ENCODE measurements around the gene TPH1.
"Not testable (repeated sequence)": the region's sequence is repeated elsewhere in the genome, so short reads cannot be mapped to it uniquely, and the experiment has no call there.

TPH1 gene

GRCh38 chr11:18019650-18020049 is 26.4 kb downstream of the TPH1 start:
- DNase-seq = no peak

DNA sequence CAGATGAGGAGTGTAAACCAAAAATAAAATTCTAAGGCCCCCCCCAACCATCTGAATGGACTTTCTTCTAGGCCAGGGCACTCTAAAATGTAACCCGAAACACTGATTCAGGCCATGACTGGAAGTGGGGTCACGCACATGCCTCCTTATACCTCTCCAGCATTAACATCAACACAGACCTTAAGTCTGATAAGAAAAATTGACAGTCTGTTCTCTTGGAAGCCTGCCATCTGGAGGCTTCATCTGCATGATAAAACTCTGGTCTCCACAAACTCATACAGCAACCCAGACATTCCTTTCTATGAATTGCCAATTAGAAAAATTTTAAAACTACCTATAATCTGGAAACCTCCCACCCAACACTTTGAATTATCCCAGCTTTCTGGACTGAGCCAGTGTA is 29.3 kb downstream of the TPH1 start:
- no peak for DNase-seq

DNA sequence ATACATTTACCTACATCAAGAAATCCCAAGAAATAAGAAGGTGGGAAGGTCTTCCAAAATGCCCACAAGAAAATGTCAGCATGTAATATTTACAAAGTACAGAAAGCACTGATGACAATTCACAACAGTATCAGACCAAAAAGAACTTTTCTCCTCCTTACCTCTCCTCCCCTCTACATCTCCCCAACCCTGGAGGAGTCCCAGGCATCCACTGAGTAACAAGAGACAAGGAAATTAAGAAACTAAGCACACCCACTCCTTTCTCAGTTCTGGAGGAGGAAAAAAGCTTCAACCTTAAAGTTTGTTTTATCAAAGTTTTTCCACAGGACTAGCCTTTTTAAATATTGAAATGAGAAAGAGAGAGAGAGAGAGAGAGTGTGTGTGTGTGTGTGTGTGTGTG is 31.2 kb downstream of the TPH1 start:
- no peak for DNase-seq

GRCh38 chr11:18013790-18014507 is 32.1 kb downstream of the TPH1 start:
- no peak for DNase-seq

DNA sequence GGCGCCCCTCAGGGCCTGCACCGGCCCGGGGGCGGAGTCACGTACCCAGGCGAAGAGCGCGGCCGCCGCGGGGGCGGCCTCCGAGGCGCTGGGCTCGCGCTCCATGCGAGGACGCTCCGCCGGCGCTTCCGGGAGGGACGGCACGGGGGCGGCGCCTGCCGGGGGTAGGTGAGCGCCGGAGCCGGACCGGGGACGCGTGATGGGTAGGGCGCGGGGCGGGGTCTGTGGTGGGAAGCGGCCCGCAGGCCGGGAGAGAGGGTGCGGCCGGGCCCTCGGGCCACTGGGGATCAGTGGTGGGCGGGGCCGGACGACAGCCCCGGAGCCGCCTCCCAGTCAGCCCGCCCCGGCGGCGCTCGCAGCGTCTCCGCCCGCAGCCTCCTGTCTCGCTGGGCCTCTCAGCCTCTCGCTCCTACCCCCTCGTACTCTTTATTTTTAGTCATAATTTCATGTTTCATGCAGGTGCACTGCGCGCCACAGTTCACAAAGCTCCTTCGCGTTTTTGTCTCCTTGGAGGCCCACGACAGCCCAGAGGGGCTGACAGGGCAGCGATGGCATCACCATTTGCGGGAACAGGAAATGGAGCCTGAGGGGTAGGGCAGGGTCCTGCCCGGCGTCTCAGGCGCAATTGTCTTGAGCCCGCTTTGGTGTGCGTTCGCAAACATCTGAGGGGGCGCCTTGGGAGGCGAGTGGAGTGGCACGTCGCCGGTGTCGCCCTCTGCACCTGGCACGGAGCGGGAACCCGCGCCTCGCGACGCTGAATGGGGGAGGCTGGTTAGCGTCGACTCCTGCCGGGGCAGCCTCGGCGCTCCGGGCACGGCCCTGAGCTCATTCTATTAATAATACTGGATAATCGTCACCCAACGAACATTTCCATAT is 32.9 kb downstream of the TPH1 start, which contains the start of gene SERGEF:
Gene SERGEF, minus strand, starts transcription at position 142 of the 876 bp plus-strand sequence. Its CDS starts 37 bp downstream, at position 105.
- peak in 1 of 2 experiments; percentile 70 for DNase-seq

GRCh38 chr11:18012122-18012905 is 33.8 kb downstream of the TPH1 start:
- DNase-seq = no peak

DNA sequence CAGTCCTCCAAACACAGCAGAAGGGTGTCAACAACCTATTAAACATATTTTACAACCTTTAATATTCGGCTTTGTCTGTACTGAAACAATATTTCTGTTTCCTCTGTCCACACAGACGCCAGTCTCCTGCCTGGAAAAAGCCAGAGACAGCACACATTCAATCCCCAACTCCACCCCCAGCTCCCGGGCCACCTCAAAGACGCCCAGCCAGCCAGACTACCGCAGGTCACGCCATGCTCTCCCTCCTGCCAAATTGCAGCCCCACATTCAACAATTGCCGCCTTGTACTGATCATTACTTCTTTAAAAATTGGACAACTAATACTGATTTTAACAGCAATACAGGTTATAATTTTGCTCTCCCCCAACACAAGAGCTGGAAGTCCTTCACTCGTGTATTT is 34.4 kb downstream of the TPH1 start:
- no peak for DNase-seq

GRCh38 chr11:18010977-18011586 is 35.0 kb downstream of the TPH1 start:
- DNase-seq = no peak

DNA sequence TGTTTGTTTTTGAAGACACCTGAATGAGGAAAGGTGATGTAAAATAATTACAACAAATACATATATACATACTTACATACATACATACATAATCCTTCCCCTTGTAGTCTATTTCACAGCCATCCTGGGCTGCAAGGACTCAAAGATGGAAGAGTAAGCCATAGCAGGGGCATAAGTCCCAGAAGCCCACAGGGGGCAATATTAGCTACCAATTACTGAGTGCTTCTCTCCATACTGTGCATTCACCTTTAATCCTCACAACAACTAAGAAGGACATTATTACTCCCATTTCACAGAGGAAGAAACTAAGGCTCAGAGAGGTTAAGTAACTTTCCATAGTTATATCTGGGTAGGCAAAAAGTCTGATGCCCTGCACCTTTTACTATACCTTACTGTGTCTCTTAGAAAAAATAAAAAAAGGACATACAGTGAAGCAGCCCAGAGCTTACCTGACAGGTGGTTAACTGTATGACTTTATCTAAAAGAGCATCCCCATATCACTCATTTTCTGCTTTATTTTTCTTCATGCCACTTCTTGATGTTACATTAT is 35.9 kb downstream of the TPH1 start:
- no peak for DNase-seq

DNA sequence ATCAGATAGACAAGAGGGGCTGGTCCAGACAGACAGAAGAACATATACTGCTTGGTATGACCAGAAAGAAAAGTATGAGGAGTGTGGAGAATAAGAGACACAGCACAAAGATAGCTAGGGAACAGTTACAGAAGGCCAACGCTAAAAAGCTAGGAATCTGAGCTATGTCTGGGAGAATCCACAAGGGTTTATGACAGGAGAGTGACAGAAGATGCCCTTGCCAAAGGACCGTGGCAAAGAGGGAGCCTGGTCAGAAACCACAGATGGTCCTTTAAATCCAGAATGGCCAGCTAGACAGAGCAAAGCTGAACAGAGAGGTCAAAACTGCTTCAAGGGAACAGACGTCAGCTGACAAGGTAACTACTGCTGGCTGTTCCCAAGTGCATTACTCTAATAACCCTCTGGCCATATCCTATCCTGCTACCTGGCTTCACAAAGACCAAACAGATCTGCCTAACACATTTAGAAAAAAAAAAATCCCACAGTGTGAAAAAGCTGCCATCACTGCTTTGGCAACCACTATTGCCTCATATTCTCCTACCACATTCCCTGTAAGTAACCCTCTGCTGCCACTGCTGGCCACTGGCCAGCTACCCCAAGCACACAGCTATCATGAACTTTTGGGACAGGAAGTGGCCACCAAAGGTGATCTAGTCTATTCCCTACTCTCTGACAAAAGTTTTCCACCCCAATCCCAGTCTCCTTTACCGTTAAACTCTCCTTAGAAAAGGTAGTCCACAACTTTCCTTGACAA is 40.5 kb downstream of the TPH1 start:
- no peak for DNase-seq

DNA sequence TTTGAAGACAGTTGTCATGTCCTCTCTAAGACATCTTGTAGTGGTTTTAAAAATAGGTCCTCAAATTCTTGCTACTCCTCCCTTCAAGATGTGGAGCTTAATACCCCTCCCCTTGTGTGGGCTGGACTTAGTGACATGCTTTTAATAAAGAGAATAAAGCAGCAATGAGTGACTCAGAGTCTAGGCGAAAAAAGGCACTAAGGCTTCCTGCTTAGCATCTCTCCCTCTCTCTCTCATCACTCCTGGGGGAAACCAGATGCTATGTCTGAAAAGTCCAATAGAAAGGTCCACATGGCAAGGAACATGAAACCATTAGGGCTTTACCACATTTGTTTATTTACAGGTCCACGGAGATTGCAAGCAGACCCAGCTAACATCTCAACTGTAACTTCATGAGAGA is 44.9 kb downstream of the TPH1 start:
- DNase-seq = no peak

- no peak for DNase-seq
Measured at GRCh38 chr11:18000760-18001159, 45.3 kb downstream of the TPH1 start.

- DNase-seq = not testable (repeated sequence)
Measured at GRCh38 chr11:18000128-18000527, 45.9 kb downstream of the TPH1 start.
